HAP-1 (cell line): ENCODE data around the gene DIP2C.
A peak's percentile ranks its signal among the peaks of the same experiment; 100 is the strongest.

Experiments
- DNase-seq, 2 experiments: peaks; one replicate each; pipeline ENCODE4 v3.0.0-alpha.2; 2016 to 2020; ENCODE audit warnings: low spot score in 2 of 2
- H3K27me3 ChIP-seq: fragments of 250-450 bp; sonication (Bioruptor Pico); 2 replicates; pipeline ENCODE4 v1.5.1; 2020; ENCODE audit warnings: low read depth, mild to moderate bottlenecking, moderate library complexity
- H3K36me3 ChIP-seq: fragments of 250-450 bp; sonication (Bioruptor Pico); replicated peaks from 2 replicates; pipeline ENCODE4 v1.5.1; 2020; ENCODE audit warnings: mild to moderate bottlenecking
- H3K4me1 ChIP-seq: fragments of 250-450 bp; sonication (Bioruptor Pico); 2 replicates; pipeline ENCODE4 v1.5.1; 2020; ENCODE audit warnings: mild to moderate bottlenecking
- H3K4me3 ChIP-seq: fragments of 250-450 bp; sonication (Bioruptor Pico); 2 replicates; pipeline ENCODE4 v1.5.1; 2020; ENCODE audit warnings: mild to moderate bottlenecking, moderate library complexity
- H3K9me3 ChIP-seq: fragments of 250-450 bp; sonication (Bioruptor Pico); 2 replicates; pipeline ENCODE4 v1.5.1; 2020; ENCODE audit warnings: mild to moderate bottlenecking, moderate library complexity
- in situ Hi-C: fragments of 300-500 bp; cut with MboI; formaldehyde crosslinking; loops from 3 replicates; pipeline ENCODE4 v1.14.3; 2020; ENCODE audit warnings: low sequenced_read_pairs, inconsistent platforms, mixed read lengths

DIP2C gene

DNA sequence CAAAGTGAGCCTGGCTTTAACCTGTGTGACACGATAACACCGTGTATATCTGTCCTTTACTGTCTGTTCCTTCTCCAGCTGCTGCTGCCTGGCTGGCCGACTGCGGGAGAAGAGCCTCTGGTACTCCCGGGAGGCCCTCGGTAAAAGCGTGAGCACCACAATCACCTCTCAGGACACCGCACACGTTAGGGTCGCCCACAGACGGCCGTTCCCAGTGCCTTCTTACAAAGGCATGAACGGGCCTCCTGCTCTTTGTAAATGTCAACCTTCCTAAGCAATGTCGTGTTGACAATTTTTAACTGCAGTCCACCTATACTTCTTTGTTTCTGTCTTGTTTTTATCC is 177.6 kb downstream of the DIP2C start:
- no peak for DNase-seq
- Histone ChIP-seq H3K4me1 (peaks cover 7% of the 10 kb centered on the region), H3K4me3 (no peak overlapping the region), H3K9me3 (no peaks in the 10 kb centered on the region), H3K27me3 (no peaks in the 10 kb centered on the region), H3K36me3 (no peaks in the 10 kb centered on the region)
- in situ Hi-C loops: loop anchor here (25.0 kb wide), 1 partner anchor 275 kb away; no protein-coding TSS in a partner anchor

DNA sequence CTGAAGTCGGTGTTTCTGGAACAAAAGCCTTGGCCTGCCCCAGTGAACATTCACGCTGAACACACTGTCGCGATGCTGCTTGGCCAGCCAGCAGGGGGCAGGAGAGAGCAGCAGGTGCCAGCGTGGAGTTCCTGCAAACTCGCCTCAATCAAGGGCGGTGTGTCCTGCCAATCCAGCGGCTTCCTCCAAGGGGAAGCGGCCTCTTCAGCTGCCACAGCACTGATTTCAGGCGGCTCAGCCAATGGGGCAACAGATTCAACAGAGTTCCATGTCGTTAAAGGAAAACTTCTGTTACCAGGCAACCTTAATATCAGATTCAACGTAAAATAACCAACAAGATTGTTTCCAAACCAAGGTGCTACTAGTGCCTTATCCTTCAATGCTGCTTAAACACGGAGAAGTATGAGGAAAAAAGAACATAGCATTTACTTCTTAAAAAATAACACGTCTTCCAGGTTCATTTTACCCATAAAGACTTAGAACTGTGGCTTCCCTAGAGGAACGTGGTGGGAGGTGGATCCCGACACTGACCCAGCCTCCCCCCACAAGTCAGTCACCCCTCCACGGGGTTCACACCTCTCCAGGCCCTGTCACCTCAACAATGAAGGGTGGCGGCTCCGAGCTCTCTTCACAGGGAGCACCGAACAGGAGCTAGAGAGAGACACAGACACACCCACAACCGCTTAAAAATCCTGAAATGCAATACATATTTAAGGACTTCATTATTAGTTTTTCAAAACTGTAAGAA is 178.2 kb downstream of the DIP2C start:
- H3K4me1 ChIP-seq: peaks cover 7% of the 10 kb centered on the region
- H3K36me3 ChIP-seq: no peaks in the 10 kb centered on the region
- no peak overlapping the region for H3K4me3 ChIP-seq
- no peaks in the 10 kb centered on the region for H3K27me3 ChIP-seq
- H3K9me3 ChIP-seq: no peaks in the 10 kb centered on the region
- peak; percentile 82 to 97 for DNase-seq
- in situ Hi-C loops: loop anchor here (25.0 kb wide), 1 partner anchor 276 kb away; no protein-coding TSS in a partner anchor

DNA sequence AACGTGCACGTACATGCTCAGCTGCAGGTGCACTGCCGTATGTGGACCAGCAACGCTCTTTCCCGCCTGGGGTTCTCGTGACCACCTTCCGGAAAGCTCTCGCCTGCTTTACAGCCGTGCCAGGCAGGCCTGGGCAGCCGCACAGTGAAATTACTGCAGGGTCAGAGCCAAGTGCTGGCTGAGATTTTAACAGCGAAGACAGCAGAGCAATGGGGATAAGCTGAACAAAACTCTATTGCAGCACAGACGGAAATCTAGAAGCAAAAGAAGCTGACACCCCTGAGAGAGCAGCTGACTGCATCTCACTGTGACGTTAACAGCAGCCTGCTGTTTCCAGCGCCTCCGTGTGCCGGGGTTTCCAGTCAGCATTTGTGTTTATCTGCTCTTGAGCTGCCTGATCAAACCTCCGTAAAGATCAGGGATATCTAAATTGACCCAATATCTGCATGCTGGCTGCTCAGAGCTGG is 179.0 kb downstream of the DIP2C start:
- Histone ChIP-seq H3K27me3 (no peaks in the 10 kb centered on the region), H3K36me3 (no peaks in the 10 kb centered on the region), H3K4me3 (no peak overlapping the region), H3K4me1 (peaks cover 7% of the 10 kb centered on the region), H3K9me3 (no peaks in the 10 kb centered on the region)
- in situ Hi-C loops: loop anchor here (25.0 kb wide), 1 partner anchor 277 kb away; no protein-coding TSS in a partner anchor
- DNase-seq: no peak

GRCh38 chr10:509361-510102 is 179.9 kb downstream of the DIP2C start:
- H3K27me3 ChIP-seq: no peaks in the 10 kb centered on the region
- no peak overlapping the region for H3K4me3 ChIP-seq
- no peaks in the 10 kb centered on the region for H3K9me3 ChIP-seq
- no peaks in the 10 kb centered on the region for H3K36me3 ChIP-seq
- in situ Hi-C loops: loop anchor here (25.0 kb wide), 1 partner anchor 278 kb away; no protein-coding TSS in a partner anchor
- peaks cover 7% of the 10 kb centered on the region for H3K4me1 ChIP-seq
- no peak for DNase-seq

- in situ Hi-C loops: loop anchor here (25.0 kb wide), 1 partner anchor 279 kb away; no protein-coding TSS in a partner anchor
- Histone ChIP-seq H3K27me3 (no peaks in the 10 kb centered on the region), H3K4me3 (no peak overlapping the region), H3K36me3 (no peaks in the 10 kb centered on the region), H3K4me1 (peaks cover 7% of the 10 kb centered on the region), H3K9me3 (no peaks in the 10 kb centered on the region)
- no peak for DNase-seq
Observed at GRCh38 chr10:508726-509125, 180.7 kb downstream of the DIP2C start.

GRCh38 chr10:507908-508444 is 181.5 kb downstream of the DIP2C start:
- Histone ChIP-seq H3K4me3 (no peak overlapping the region), H3K4me1 (peaks cover 7% of the 10 kb centered on the region), H3K36me3 (no peaks in the 10 kb centered on the region), H3K9me3 (no peaks in the 10 kb centered on the region), H3K27me3 (no peaks in the 10 kb centered on the region)
- DNase-seq: no peak
- in situ Hi-C loops: loop anchor here (25.0 kb wide), 1 partner anchor 279 kb away; no protein-coding TSS in a partner anchor

DNA sequence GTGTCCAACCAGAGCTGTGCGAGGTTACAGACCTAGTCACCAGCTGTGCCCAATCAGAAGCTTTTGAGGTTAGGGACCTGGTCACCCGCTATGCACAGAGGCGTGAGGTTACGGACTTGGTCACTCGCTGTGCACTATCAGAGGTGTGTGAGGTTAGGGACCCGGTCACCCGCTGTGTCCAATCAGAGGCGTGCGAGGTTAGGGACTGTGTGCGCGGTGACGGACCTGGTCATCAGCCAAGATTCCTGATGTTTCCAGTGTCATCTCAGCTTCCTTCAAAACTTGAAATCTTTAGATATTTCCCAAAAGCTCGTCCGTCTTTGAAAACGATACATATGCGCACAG is 182.1 kb downstream of the DIP2C start:
- in situ Hi-C loops: loop anchor here (25.0 kb wide), 1 partner anchor 280 kb away; no protein-coding TSS in a partner anchor
- DNase-seq: no peak
- H3K27me3 ChIP-seq: no peaks in the 10 kb centered on the region
- no peak overlapping the region for H3K4me3 ChIP-seq
- no peaks in the 10 kb centered on the region for H3K9me3 ChIP-seq
- peaks cover 7% of the 10 kb centered on the region for H3K4me1 ChIP-seq
- no peaks in the 10 kb centered on the region for H3K36me3 ChIP-seq

GRCh38 chr10:506451-507354 is 182.8 kb downstream of the DIP2C start:
- H3K27me3 ChIP-seq: no peaks in the 10 kb centered on the region
- peaks cover 5% of the 10 kb centered on the region for H3K4me1 ChIP-seq
- H3K9me3 ChIP-seq: no peaks in the 10 kb centered on the region
- no peak for DNase-seq
- H3K36me3 ChIP-seq: no peaks in the 10 kb centered on the region
- in situ Hi-C loops: loop anchor here (25.0 kb wide), 1 partner anchor 281 kb away; no protein-coding TSS in a partner anchor
- no peak overlapping the region for H3K4me3 ChIP-seq

DNA sequence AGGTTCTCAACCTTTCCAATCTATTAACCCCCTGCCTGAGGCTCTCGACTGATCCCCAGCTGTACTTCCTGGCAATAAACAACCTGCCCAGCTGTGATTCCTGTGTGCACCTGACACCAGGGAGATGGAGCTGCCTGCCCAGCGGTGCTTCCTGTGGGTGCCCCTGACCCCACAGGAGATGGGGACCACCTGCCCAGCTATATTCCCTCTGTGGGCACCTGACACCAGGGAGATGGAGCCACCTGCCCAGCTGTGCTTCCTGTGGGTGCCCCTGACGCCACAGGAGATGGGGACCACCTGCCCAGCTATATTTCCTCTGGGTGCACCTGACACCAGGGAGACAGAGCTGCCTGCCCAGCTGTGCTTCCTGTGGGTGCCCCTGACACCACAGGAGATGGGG is 184.0 kb downstream of the DIP2C start:
- Histone ChIP-seq H3K4me1 (no peaks in the 10 kb centered on the region), H3K27me3 (no peaks in the 10 kb centered on the region), H3K4me3 (no peak overlapping the region), H3K9me3 (no peaks in the 10 kb centered on the region), H3K36me3 (no peaks in the 10 kb centered on the region)
- in situ Hi-C loops: loop anchor here (25.0 kb wide), 1 partner anchor 282 kb away; no protein-coding TSS in a partner anchor
- no peak for DNase-seq

- Histone ChIP-seq H3K4me3 (no peak overlapping the region), H3K27me3 (no peaks in the 10 kb centered on the region), H3K9me3 (no peaks in the 10 kb centered on the region), H3K36me3 (no peaks in the 10 kb centered on the region), H3K4me1 (no peaks in the 10 kb centered on the region)
- in situ Hi-C loops: loop anchor here (25.0 kb wide), 1 partner anchor 282 kb away; no protein-coding TSS in a partner anchor
- DNase-seq: no peak
Observed at GRCh38 chr10:504806-505205, 184.7 kb downstream of the DIP2C start.

- in situ Hi-C loops: loop anchor here (25.0 kb wide), 1 partner anchor 283 kb away; no protein-coding TSS in a partner anchor
Observed at GRCh38 chr10:504121-504611, 185.3 kb downstream of the DIP2C start.

DNA sequence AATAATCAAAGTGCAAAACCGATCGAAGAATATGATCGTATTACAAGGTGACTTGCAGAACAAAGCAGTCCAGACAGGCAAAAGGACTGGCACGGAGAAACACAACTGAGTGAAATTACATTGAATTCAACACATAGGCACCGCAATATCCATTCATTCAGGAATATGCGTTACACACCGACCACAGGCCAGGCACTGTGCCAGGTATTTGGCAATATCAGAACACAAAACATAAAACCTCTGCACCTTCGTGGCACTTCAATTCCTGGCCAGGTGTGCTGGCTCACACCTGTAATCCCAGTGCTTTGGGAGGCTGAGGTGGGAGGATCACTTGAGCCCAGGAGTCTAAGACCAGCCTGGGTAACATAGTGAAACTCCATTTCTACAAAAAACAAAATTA is 187.9 kb downstream of the DIP2C start:
- no peak for DNase-seq
- H3K4me1 ChIP-seq: no peaks in the 10 kb centered on the region
- no peaks in the 10 kb centered on the region for H3K9me3 ChIP-seq
- no peak overlapping the region for H3K4me3 ChIP-seq
- H3K36me3 ChIP-seq: no peaks in the 10 kb centered on the region
- in situ Hi-C loops: loop anchor here (25.0 kb wide), 1 partner anchor 286 kb away; no protein-coding TSS in a partner anchor
- no peaks in the 10 kb centered on the region for H3K27me3 ChIP-seq

More at GRCh38 chr10:504121-504611, 185.3 kb downstream of the DIP2C start:
- no peak for DNase-seq
- Histone ChIP-seq H3K27me3 (no peaks in the 10 kb centered on the region), H3K4me3 (no peak overlapping the region), H3K9me3 (no peaks in the 10 kb centered on the region), H3K36me3 (no peaks in the 10 kb centered on the region), H3K4me1 (no peaks in the 10 kb centered on the region)

GRCh38 chr10:500876-501275 is 188.6 kb downstream of the DIP2C start:
- DNase-seq: no peak
- Histone ChIP-seq H3K9me3 (no peaks in the 10 kb centered on the region), H3K36me3 (no peaks in the 10 kb centered on the region), H3K4me1 (no peaks in the 10 kb centered on the region), H3K27me3 (no peaks in the 10 kb centered on the region), H3K4me3 (no peak overlapping the region)
- in situ Hi-C loops: loop anchor here (25.0 kb wide), 1 partner anchor 286 kb away; no protein-coding TSS in a partner anchor
